ENCODE results near the gene BCKDHA.
A peak's percentile ranks its signal among the peaks of the same experiment; 100 is the strongest.
"Not testable (repeated sequence)": the region's sequence is repeated elsewhere in the genome, so short reads cannot be mapped to it uniquely, and the experiment has no call there.

Gene BCKDHA

DNA sequence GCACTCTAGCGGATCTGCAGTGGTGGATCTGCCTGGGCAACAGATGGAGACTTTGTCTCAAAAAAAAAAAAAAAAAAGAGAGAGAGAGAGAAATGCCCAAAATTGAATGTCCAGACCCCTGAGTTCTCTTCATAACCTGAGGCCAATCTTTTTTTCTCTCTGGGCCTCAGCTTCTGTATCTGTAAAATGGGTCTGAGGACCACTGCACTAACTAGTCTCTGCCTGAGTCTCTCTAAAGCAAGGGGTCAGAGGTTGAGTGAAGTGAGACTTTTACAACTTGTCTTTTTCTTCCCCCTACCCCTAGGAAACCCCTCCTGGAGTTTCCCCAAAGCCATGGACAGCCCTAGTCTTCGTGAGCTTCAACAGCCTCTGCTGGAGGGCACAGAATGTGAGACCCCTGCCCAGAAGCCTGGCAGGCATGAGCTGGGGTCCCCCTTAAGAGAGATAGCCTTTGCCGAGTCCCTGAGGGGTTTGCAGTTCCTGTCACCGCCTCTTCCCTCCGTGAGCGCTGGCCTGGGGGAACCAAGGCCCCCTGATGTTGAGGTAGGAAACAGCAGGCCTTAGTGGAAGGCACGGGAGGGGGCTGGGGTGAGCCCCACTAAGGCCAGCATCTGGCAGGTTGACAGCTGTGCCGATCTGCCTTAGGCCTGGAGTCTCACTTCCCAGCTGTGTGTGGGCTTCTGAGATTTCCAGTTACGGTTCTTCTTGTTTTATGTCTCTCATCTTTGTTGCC lies 19.5 kb upstream of the BCKDHA start:
- Histone ChIP-seq H4K20me1 (ENCODE audit: insufficient read depth, low read length) (no peaks in the 10 kb centered on the region; the same call in 1 of the 2 replicates), H3K4me1 (ENCODE audit: insufficient read depth, low read length) (no peaks in the 10 kb centered on the region), H3K9me3 (ENCODE audit: insufficient read depth, low read length, severe bottlenecking) (no peaks in the 10 kb centered on the region), H3K4me2 (ENCODE audit: insufficient read depth, low read length) (no peak overlapping the region), H3K27ac (ENCODE audit: low read length) (no peak overlapping the region), H3K79me2 (ENCODE audit: insufficient read depth, low read length) (no peaks in the 10 kb centered on the region), H2AFZ (ENCODE audit: low read depth, low read length) (no peak overlapping the region), H3K27me3 (ENCODE audit: insufficient read depth, low read length, poor library complexity) (no peaks in the 10 kb centered on the region), H3K36me3 (ENCODE audit: insufficient read depth, low read length) (peaks cover 9% of the 10 kb centered on the region), H3K4me3 (ENCODE audit: low read depth in 1 of 2, low read length in 2 of 2) (no peak overlapping the region), H3K9ac (ENCODE audit: low read depth, low read length) (no peak overlapping the region)
- TF ChIP-seq, protein P1, sequence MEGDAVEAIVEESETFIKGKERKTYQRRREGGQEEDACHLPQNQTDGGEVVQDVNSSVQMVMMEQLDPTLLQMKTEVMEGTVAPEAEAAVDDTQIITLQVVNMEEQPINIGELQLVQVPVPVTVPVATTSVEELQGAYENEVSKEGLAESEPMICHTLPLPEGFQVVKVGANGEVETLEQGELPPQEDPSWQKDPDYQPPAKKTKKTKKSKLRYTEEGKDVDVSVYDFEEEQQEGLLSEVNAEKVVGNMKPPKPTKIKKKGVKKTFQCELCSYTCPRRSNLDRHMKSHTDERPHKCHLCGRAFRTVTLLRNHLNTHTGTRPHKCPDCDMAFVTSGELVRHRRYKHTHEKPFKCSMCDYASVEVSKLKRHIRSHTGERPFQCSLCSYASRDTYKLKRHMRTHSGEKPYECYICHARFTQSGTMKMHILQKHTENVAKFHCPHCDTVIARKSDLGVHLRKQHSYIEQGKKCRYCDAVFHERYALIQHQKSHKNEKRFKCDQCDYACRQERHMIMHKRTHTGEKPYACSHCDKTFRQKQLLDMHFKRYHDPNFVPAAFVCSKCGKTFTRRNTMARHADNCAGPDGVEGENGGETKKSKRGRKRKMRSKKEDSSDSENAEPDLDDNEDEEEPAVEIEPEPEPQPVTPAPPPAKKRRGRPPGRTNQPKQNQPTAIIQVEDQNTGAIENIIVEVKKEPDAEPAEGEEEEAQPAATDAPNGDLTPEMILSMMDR (IDR thresholded peaks at IDR 0.05; ENCODE audit: borderline replicate concordance, extremely low read depth, low read length, poor library complexity, severe bottlenecking) = no peak
- TF ChIP-seq EZH2 (IDR thresholded peaks at IDR 0.05; ENCODE audit: borderline replicate concordance, low read depth, low read length, severe bottlenecking) = no peak
- ATAC-seq (ENCODE audit: insufficient read depth, low read depth) (0 out of 3 replicates have a peak, but pooled peaks have one; percentile 24), DNase-seq (no peak)

DNA sequence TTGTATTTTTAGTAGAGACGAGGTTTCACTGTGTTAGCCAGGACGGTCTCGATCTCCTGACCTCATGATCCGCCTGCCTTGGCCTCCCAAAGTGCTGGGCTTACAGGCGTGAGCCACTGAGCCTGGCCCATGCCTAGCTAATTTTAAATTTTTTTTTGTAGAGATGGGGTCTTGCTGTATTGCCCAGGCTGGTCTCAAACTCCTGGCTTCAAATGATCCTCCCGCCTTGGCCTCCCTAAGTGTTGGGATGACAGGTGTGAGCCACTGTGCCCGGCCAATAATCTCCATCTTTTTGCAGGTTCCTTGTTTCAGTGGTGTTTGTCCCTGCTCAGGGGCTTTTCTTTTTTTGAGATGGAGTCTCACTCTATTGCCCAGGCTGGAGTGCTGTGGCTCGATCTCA lies 16.1 kb upstream of the BCKDHA start:
- H3K4me1 ChIP-seq (ENCODE audit: insufficient read depth, low read length); H3K79me2 ChIP-seq (ENCODE audit: insufficient read depth, low read length); H3K4me3 ChIP-seq (ENCODE audit: low read depth in 1 of 2, low read length in 2 of 2); H3K9ac ChIP-seq (ENCODE audit: low read depth, low read length); ATAC-seq (ENCODE audit: insufficient read depth, low read depth); H3K27ac ChIP-seq (ENCODE audit: low read length); H4K20me1 ChIP-seq (ENCODE audit: insufficient read depth, low read length); H3K27me3 ChIP-seq (ENCODE audit: insufficient read depth, low read length, poor library complexity); H2AFZ ChIP-seq (ENCODE audit: low read depth, low read length); H3K9me3 ChIP-seq (ENCODE audit: insufficient read depth, low read length, severe bottlenecking); DNase-seq; H3K4me2 ChIP-seq (ENCODE audit: insufficient read depth, low read length): not testable (repeated sequence)
- H3K36me3 ChIP-seq (ENCODE audit: insufficient read depth, low read length) = peaks cover 25% of the 10 kb centered on the region

- H3K4me1 ChIP-seq (ENCODE audit: insufficient read depth, low read length) = no peaks in the 10 kb centered on the region
- no peak for DNase-seq
These were observed 13.3 kb upstream of the BCKDHA start for GRCh38 chr19:41384351-41384750.

GRCh38 chr19:41386442-41386841 lies 11.2 kb upstream of the BCKDHA start:
- no peak overlapping the region for H3K4me2 ChIP-seq (ENCODE audit: insufficient read depth, low read length)

More at GRCh38 chr19:41384351-41384750, 13.3 kb upstream of the BCKDHA start:
- Histone ChIP-seq H3K9me3 (ENCODE audit: insufficient read depth, low read length, severe bottlenecking) (no peaks in the 10 kb centered on the region), H3K9ac (ENCODE audit: low read depth, low read length) (no peak overlapping the region), H2AFZ (ENCODE audit: low read depth, low read length) (no peak overlapping the region), H3K27me3 (ENCODE audit: insufficient read depth, low read length, poor library complexity) (no peaks in the 10 kb centered on the region), H3K4me2 (ENCODE audit: insufficient read depth, low read length) (no peak overlapping the region), H3K4me3 (ENCODE audit: low read depth in 1 of 2, low read length in 2 of 2) (no peak overlapping the region), H3K27ac (ENCODE audit: low read length) (no peak overlapping the region), H4K20me1 (ENCODE audit: insufficient read depth, low read length) (no peaks in the 10 kb centered on the region; the same call in 1 of the 2 replicates), H3K79me2 (ENCODE audit: insufficient read depth, low read length) (no peaks in the 10 kb centered on the region), H3K36me3 (ENCODE audit: insufficient read depth, low read length) (peaks cover 50% of the 10 kb centered on the region)
- TF ChIP-seq, protein P1 (IDR thresholded peaks at IDR 0.05; ENCODE audit: borderline replicate concordance, extremely low read depth, low read length, poor library complexity, severe bottlenecking) = no peak
- TF ChIP-seq EZH2 (IDR thresholded peaks at IDR 0.05; ENCODE audit: borderline replicate concordance, low read depth, low read length, severe bottlenecking) = no peak
- ATAC-seq (ENCODE audit: insufficient read depth, low read depth) = no peak

More at GRCh38 chr19:41386442-41386841, 11.2 kb upstream of the BCKDHA start:
- TF ChIP-seq, protein P1 (IDR thresholded peaks at IDR 0.05; ENCODE audit: borderline replicate concordance, extremely low read depth, low read length, poor library complexity, severe bottlenecking) = no peak
- no peak for TF ChIP-seq EZH2 (IDR thresholded peaks at IDR 0.05; ENCODE audit: borderline replicate concordance, low read depth, low read length, severe bottlenecking)
- Histone ChIP-seq H4K20me1 (ENCODE audit: insufficient read depth, low read length) (no peaks in the 10 kb centered on the region; the same call in 1 of the 2 replicates), H3K27ac (ENCODE audit: low read length) (no peak overlapping the region), H3K4me3 (ENCODE audit: low read depth in 1 of 2, low read length in 2 of 2) (no peak overlapping the region), H3K27me3 (ENCODE audit: insufficient read depth, low read length, poor library complexity) (no peaks in the 10 kb centered on the region), H3K9ac (ENCODE audit: low read depth, low read length) (no peak overlapping the region), H3K79me2 (ENCODE audit: insufficient read depth, low read length) (no peaks in the 10 kb centered on the region), H3K9me3 (ENCODE audit: insufficient read depth, low read length, severe bottlenecking) (no peaks in the 10 kb centered on the region), H3K36me3 (ENCODE audit: insufficient read depth, low read length) (peaks cover 69% of the 10 kb centered on the region), H2AFZ (ENCODE audit: low read depth, low read length) (no peak overlapping the region), H3K4me1 (ENCODE audit: insufficient read depth, low read length) (no peaks in the 10 kb centered on the region)
- ATAC-seq (ENCODE audit: insufficient read depth, low read depth) (no peak), DNase-seq (no peak)
